Femur (tissue), 1 donor: ENCODE results near the gene USF1.
"Not testable (repeated sequence)": the region's sequence is repeated elsewhere in the genome, so short reads cannot be mapped to it uniquely, and the experiment has no call there.

Experiments
- DNase-seq: peaks from one replicate; pipeline ENCODE4 v3.0.0-alpha.2; 2017

Gene USF1

GRCh38 chr1:161018631-161018930 lies 27.2 kb downstream of the USF1 start:
- DNase-seq: no peak

- no peak for DNase-seq
Measured at GRCh38 chr1:161017756-161018630, 27.8 kb downstream of the USF1 start.

GRCh38 chr1:161017181-161017580 lies 28.6 kb downstream of the USF1 start:
- DNase-seq: not testable (repeated sequence)

GRCh38 chr1:161016683-161017082 lies 29.1 kb downstream of the USF1 start:
- not testable (repeated sequence) for DNase-seq

GRCh38 chr1:161013488-161014230 lies 32.1 kb downstream of the USF1 start:
- DNase-seq: peak; percentile 84

GRCh38 chr1:161013131-161013487 lies 32.7 kb downstream of the USF1 start:
- DNase-seq: no peak

GRCh38 chr1:161012420-161012819 lies 33.4 kb downstream of the USF1 start:
- DNase-seq: no peak

- DNase-seq: no peak
Measured at GRCh38 chr1:161009602-161010211, 36.1 kb downstream of the USF1 start.

- no peak for DNase-seq
Measured at GRCh38 chr1:161008869-161009510, 36.8 kb downstream of the USF1 start.

GRCh38 chr1:161007369-161007768 lies 38.4 kb downstream of the USF1 start:
- DNase-seq: no peak

GRCh38 chr1:161006563-161006962 lies 39.2 kb downstream of the USF1 start:
- DNase-seq: no peak

- DNase-seq: no peak
Measured at GRCh38 chr1:161001525-161001924, 44.3 kb downstream of the USF1 start.

GRCh38 chr1:161000736-161001480 lies 44.9 kb downstream of the USF1 start:
- DNase-seq: no peak

GRCh38 chr1:160999376-160999775 lies 46.4 kb downstream of the USF1 start:
- DNase-seq: no peak

- peak; percentile 46 for DNase-seq
Measured at GRCh38 chr1:160997323-160998038, 48.3 kb downstream of the USF1 start.

- DNase-seq: no peak
Measured at GRCh38 chr1:160996178-160996577, 49.6 kb downstream of the USF1 start.

GRCh38 chr1:160993544-160994193 lies 52.1 kb downstream of the USF1 start:
- DNase-seq: no peak

GRCh38 chr1:160992036-160992435 lies 53.7 kb downstream of the USF1 start:
- not testable (repeated sequence) for DNase-seq
